SU-DHL-6 (cell line): ENCODE data around the gene RETN.

Experiments
- CTCF ChIP-seq: fragments of 200-600 bp; sonication (generic); IDR thresholded peaks from one replicate; pipeline ENCODE4 v1.5.1; 2017; ENCODE audit warnings: antibody characterized with exemption, mild to moderate bottlenecking, low read length, moderate library complexity; ENCODE audit not compliant: insufficient read depth, poor library complexity, severe bottlenecking
- EZH2phosphoT487 ChIP-seq: fragments of 200-600 bp; sonication (generic), shearing (Covaris generic); conservative IDR thresholded peaks from 2 replicates; pipeline ENCODE4 v1.6.1; 2018; ENCODE audit warnings: mild to moderate bottlenecking, antibody characterized with exemption, low read length, moderate library complexity, mixed read lengths

- no peak for TF ChIP-seq CTCF
- TF ChIP-seq EZH2phosphoT487 = no peak
Observed at GRCh38 chr19:7690779-7691258, 22.0 kb downstream of the RETN start.
